ENCODE data around the gene TLNRD1.

DNA sequence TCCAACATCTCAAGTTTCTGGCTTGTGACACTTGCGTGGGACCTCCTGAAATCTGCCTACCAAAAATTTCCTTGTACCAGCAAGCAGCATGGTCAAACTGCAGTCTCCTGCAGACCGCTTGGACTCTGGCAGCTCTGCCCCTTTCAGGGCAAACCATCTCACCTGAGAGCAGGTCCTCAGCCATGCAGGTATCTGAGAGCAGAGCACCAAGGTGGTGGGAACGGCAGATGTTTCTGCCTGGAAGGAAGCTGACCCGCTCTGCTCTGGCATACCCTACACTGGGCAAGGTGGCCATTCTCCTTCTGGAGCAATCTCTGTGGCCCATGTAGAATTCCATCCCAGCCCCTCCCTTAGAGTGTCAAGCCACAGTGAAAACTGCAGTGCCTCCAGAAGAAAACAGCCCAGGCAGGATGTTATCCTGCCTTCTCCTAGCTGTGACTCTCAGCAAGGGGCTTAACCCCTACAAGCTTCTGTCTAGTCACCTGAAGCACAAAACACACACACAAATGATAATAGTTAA is 32.7 kb upstream of the TLNRD1 start:
- no peak for TF ChIP-seq POLR2A (IDR thresholded peaks at IDR 0.05)
- TF ChIP-seq, protein P1, sequence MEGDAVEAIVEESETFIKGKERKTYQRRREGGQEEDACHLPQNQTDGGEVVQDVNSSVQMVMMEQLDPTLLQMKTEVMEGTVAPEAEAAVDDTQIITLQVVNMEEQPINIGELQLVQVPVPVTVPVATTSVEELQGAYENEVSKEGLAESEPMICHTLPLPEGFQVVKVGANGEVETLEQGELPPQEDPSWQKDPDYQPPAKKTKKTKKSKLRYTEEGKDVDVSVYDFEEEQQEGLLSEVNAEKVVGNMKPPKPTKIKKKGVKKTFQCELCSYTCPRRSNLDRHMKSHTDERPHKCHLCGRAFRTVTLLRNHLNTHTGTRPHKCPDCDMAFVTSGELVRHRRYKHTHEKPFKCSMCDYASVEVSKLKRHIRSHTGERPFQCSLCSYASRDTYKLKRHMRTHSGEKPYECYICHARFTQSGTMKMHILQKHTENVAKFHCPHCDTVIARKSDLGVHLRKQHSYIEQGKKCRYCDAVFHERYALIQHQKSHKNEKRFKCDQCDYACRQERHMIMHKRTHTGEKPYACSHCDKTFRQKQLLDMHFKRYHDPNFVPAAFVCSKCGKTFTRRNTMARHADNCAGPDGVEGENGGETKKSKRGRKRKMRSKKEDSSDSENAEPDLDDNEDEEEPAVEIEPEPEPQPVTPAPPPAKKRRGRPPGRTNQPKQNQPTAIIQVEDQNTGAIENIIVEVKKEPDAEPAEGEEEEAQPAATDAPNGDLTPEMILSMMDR (IDR thresholded peaks at IDR 0.05): no peak
